ENCODE results near the gene NDUFC2. TPM values are rescaled to one million over a fixed set of nuclear protein-coding genes. Genes with fewer than 3 reads are reported as not detected.
A peak's percentile ranks its signal among the peaks of the same experiment; 100 is the strongest.
"Not testable (repeated sequence)": the region's sequence is repeated elsewhere in the genome, so short reads cannot be mapped to it uniquely, and the experiment has no call there.

The NDUFC2 gene
- total RNA-seq, 1 donor from 2014 or later: 147 TPM

- no peak for DNase-seq (ENCODE audit: low read depth)
Observed at GRCh38 chr11:78080084-78080817, 589 bp upstream of the NDUFC2 start.

- no peak for DNase-seq (ENCODE audit: low read depth)
Observed at GRCh38 chr11:78078218-78079167, 1.2 kb downstream of the NDUFC2 start.

- DNase-seq (ENCODE audit: low read depth): not testable (repeated sequence)
Observed at GRCh38 chr11:78077592-78077991, 2.1 kb downstream of the NDUFC2 start.

GRCh38 chr11:78076733-78077403 lies 2.8 kb downstream of the NDUFC2 start:
- DNase-seq (ENCODE audit: low read depth): no peak

GRCh38 chr11:78074756-78075155 lies 4.9 kb downstream of the NDUFC2 start:
- DNase-seq (ENCODE audit: low read depth): no peak

- DNase-seq (ENCODE audit: low read depth): no peak
Observed at GRCh38 chr11:78072455-78072854, 7.2 kb downstream of the NDUFC2 start.

- no peak for DNase-seq (ENCODE audit: low read depth)
Observed at GRCh38 chr11:78071717-78072116, 7.9 kb downstream of the NDUFC2 start.

GRCh38 chr11:78070621-78071020 lies 9.0 kb downstream of the NDUFC2 start:
- DNase-seq (ENCODE audit: low read depth): no peak

GRCh38 chr11:78069465-78069864 lies 10.2 kb downstream of the NDUFC2 start:
- DNase-seq (ENCODE audit: low read depth): no peak

GRCh38 chr11:78067704-78068103 lies 12.0 kb downstream of the NDUFC2 start:
- DNase-seq (ENCODE audit: low read depth): no peak

GRCh38 chr11:78066471-78066870 lies 13.2 kb downstream of the NDUFC2 start:
- DNase-seq (ENCODE audit: low read depth): no peak

- DNase-seq (ENCODE audit: low read depth): peak; percentile 94
Observed at GRCh38 chr11:78065203-78065602, 14.5 kb downstream of the NDUFC2 start.

GRCh38 chr11:78063440-78064181 lies 16.1 kb downstream of the NDUFC2 start, which contains the start of gene THRSP:
THRSP (plus strand) TSS chr11:78063861; CDS start chr11:78063882, 21 bp downstream.
- peak; percentile 67 for DNase-seq (ENCODE audit: low read depth)

- no peak for DNase-seq (ENCODE audit: low read depth)
Observed at GRCh38 chr11:78062671-78063070, 17.0 kb downstream of the NDUFC2 start.

GRCh38 chr11:78061921-78062311 lies 17.7 kb downstream of the NDUFC2 start:
- no peak for DNase-seq (ENCODE audit: low read depth)

GRCh38 chr11:78061088-78061920 lies 18.4 kb downstream of the NDUFC2 start:
- DNase-seq (ENCODE audit: low read depth): peak; percentile 92

- no peak for DNase-seq (ENCODE audit: low read depth)
Observed at GRCh38 chr11:78060533-78060932, 19.1 kb downstream of the NDUFC2 start.

- not testable (repeated sequence) for DNase-seq (ENCODE audit: low read depth)
Observed at GRCh38 chr11:78059749-78060328, 19.8 kb downstream of the NDUFC2 start.

GRCh38 chr11:78057462-78058055 lies 22.1 kb downstream of the NDUFC2 start:
- no peak for DNase-seq (ENCODE audit: low read depth)
